NB4 (cell line): ENCODE measurements around the gene C1GALT1C1.
A peak's percentile ranks its signal among the peaks of the same experiment; 100 is the strongest.
"Not testable (repeated sequence)": the region's sequence is repeated elsewhere in the genome, so short reads cannot be mapped to it uniquely, and the experiment has no call there.

Experiments
- DNase-seq: peaks from one replicate; pipeline ENCODE4 v3.0.0; 2010; ENCODE audit warnings: low read depth
- H3K4me3 ChIP-seq: one replicate; pipeline ENCODE4 v1.5.1; 2011; ENCODE audit warnings: mild to moderate bottlenecking, low read depth, low read length, moderate library complexity
- CTCF ChIP-seq: IDR thresholded peaks from one replicate; pipeline ENCODE4 v1.5.1; 2012; ENCODE audit warnings: low read depth, low read length
- MYC ChIP-seq: IDR thresholded peaks from 2 replicates; pipeline ENCODE4 v1.6.1; 2011; ENCODE audit warnings: low read depth, low read length
- POLR2A ChIP-seq: IDR thresholded peaks from 2 replicates; pipeline ENCODE4 v1.6.1; 2011; ENCODE audit warnings: mild to moderate bottlenecking; ENCODE audit not compliant: insufficient read length; ENCODE audit errors: extremely low read depth
- TF ChIP-seq, protein P1 (sequence below): IDR thresholded peaks from 2 replicates; pipeline ENCODE4 v1.6.1; 2011; ENCODE audit warnings: low read depth, low read length

Gene C1GALT1C1

DNA sequence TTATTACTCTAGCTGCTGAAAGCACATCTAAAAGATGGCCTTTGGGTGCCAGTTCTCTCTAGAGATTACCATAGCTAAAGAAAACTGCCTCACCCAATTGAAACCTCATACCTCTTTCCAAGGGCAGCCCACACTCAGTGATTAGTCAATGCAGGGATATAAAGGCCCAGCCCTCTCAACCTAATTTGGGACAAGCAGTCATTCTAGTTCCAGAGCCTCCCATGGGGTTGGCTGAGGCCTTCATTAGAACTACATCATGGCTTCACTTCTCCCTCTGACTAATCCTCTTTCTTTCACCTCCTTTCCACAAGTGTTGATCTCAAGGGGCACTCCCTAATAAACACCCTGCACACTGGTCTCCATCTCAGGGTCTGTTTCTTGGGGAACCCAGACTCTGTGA is 38.5 kb upstream of the C1GALT1C1 start:
- TF ChIP-seq, protein P1, sequence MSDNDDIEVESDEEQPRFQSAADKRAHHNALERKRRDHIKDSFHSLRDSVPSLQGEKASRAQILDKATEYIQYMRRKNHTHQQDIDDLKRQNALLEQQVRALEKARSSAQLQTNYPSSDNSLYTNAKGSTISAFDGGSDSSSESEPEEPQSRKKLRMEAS: no peak
- TF ChIP-seq CTCF: no peak
- no peak for TF ChIP-seq MYC
- TF ChIP-seq POLR2A: no peak
- H3K4me3 ChIP-seq: no peak overlapping the region
- no peak for DNase-seq

- DNase-seq, H3K4me3 ChIP-seq: not testable (repeated sequence)
Observed at GRCh38 chrX:120664535-120664934, 34.7 kb upstream of the C1GALT1C1 start.

DNA sequence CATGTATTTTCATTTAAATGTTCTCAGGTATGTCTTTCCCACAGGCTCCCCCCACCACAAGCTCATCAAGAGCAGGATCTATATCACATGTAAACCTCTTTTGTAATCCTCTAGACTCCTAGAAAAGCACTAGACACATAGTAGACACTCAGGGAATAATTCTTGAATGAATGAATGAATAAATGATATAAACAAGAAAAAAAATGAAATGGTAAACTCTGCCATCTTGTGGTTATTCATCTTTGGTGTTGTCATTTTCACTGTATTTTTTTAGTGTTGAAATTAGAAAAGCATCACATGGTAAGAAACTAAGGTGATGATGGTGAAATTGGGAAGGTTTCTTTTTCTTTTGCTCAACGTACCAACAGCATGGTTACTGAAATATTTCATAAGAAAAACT is 34.2 kb upstream of the C1GALT1C1 start:
- no peak for TF ChIP-seq MYC
- TF ChIP-seq CTCF: no peak
- TF ChIP-seq, protein P1: no peak
- no peak for TF ChIP-seq POLR2A
- peak; percentile 23 for DNase-seq
- H3K4me3 ChIP-seq: no peak overlapping the region

DNA sequence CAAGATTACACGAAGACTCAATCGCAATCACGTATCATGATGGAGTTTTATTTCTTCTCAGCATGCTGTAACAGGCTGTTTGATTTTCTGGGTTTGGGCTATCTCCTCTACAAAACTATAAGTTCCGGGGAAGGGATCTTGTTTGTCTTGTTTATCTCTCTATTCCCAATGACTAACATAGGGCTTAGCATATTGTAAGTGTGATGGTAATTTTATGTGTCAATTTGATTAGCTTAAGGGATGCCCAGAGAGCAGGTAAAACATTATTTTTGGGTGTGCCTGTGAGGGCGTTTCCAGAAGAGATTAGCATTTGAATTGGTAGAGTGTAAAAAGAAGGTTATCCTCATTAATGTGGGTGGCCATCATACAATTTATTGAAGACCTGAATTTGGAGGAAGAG is 32.8 kb upstream of the C1GALT1C1 start:
- TF ChIP-seq CTCF (no peak), MYC (no peak), POLR2A (no peak)
- TF ChIP-seq, protein P1: no peak
- DNase-seq: no peak
- no peak overlapping the region for H3K4me3 ChIP-seq

DNA sequence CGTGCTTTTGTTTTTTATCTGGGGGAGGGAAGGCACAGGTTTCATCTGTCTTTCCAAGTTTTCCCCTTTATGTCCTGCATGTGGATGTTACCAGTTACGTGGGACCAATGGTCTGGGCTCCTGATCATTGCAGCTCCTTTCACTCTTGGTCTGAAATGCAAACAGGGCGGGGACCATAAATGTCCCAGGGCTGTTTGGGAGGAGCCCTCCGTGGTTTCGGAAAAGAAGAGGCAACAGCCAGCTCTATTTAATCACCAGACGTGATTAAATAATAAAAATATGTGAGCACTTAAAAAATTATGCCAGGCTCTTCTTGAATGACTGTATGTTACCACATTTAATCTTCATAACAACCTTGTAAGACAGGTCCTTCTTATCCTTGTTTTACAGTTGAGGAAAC is 30.8 kb upstream of the C1GALT1C1 start:
- no peak for DNase-seq
- TF ChIP-seq CTCF (no peak), POLR2A (no peak), MYC (no peak)
- TF ChIP-seq, protein P1: no peak

DNA sequence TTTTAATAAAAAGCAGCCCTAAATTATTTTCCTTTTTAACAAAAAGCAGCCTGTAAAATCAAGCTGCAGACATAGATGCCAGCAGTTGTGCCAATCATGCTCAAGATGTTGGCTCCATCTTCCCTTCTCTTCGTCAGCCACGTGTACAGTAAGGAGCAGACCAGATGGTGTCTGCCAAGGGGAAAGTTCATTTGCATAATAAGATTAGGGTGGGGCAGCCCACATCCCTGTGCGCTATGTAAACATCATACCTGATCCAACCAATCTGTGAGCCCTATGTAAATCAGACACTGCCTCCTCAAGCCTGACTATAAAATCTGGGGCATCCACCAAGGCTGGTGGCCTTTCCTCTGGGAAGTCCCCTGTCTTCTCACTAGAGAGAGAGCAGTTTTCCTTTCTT is 23.1 kb upstream of the C1GALT1C1 start:
- no peak for TF ChIP-seq CTCF
- TF ChIP-seq POLR2A: no peak
- TF ChIP-seq MYC: no peak
- TF ChIP-seq, protein P1: no peak
- DNase-seq: peak; percentile 2
- H3K4me3 ChIP-seq: no peak overlapping the region

More for the DNA sequence above, 30.8 kb upstream of the C1GALT1C1 start:
- H3K4me3 ChIP-seq: no peak overlapping the region

- not testable (repeated sequence) for DNase-seq, H3K4me3 ChIP-seq
Observed at GRCh38 chrX:120652256-120652655, 22.4 kb upstream of the C1GALT1C1 start.
